ENCODE measurements around the gene UNC93B1. TPM values are rescaled to one million over a fixed set of nuclear protein-coding genes. Genes with fewer than 3 reads are reported as not detected.

The UNC93B1 gene
- total RNA-seq, 1 experiment from 2014 or later = 23.3 TPM

GRCh38 chr11:68048681-68049508 is 45.0 kb upstream of the UNC93B1 start:
- Histone ChIP-seq H3K27ac (ENCODE audit: insufficient read length, low read depth, low read length) (no peak overlapping the region), H3K27me3 (ENCODE audit: insufficient read depth, low read length) (no peaks in the 10 kb centered on the region), H3K4me2 (ENCODE audit: insufficient read depth, insufficient read length, low read length) (no peak overlapping the region), H3K79me1 (ENCODE audit: insufficient read depth, low read depth, low read length, poor library complexity, severe bottlenecking) (no peaks in the 10 kb centered on the region), H3K9ac (ENCODE audit: extremely low read depth, insufficient read length, low read length) (no peak overlapping the region), H4K20me1 (ENCODE audit: control insufficient read depth, insufficient read depth, insufficient read length) (peaks cover 2% of the 10 kb centered on the region), H2BK15ac (ENCODE audit: low read depth, low read length) (no peak overlapping the region), H2BK5ac (ENCODE audit: insufficient read length, low read length) (no peak overlapping the region), H3K23ac (ENCODE audit: insufficient read length, low read depth, low read length) (no peak overlapping the region), H3K4ac (ENCODE audit: low read depth, low read length) (no peak overlapping the region), H3K23me2 (ENCODE audit: insufficient read length, low read depth, low read length, poor library complexity, severe bottlenecking) (no peaks in the 10 kb centered on the region), H2BK120ac (ENCODE audit: low read depth, low read length, poor library complexity, severe bottlenecking) (no peak overlapping the region), H3K9me3 (ENCODE audit: control insufficient read depth, low read depth, low read length) (no peaks in the 10 kb centered on the region), H3K14ac (ENCODE audit: insufficient read depth, low read length) (no peak overlapping the region), H4K5ac (ENCODE audit: insufficient read length, low read depth, low read length) (no peak overlapping the region), H3K79me2 (ENCODE audit: insufficient read depth, low read length) (no peaks in the 10 kb centered on the region), H2BK12ac (ENCODE audit: insufficient read length, low read depth, low read length) (no peak overlapping the region), H2AK5ac (ENCODE audit: insufficient read length, low read length) (no peak overlapping the region), H3K56ac (ENCODE audit: insufficient read length, low read depth, low read length) (no peak overlapping the region), H2BK20ac (ENCODE audit: low read depth, low read length, poor library complexity, severe bottlenecking) (no peak overlapping the region), H2AFZ (ENCODE audit: low read length) (no peak overlapping the region), H3K4me1 (ENCODE audit: insufficient read depth, low read length) (no peaks in the 10 kb centered on the region), H3K18ac (ENCODE audit: insufficient read length, low read depth, low read length) (no peak overlapping the region), H3T11ph (ENCODE audit: low read length) (no peak overlapping the region), H4K8ac (replicated peaks; ENCODE audit: insufficient read length, low read depth, low read length) (no peak overlapping the region), H4K91ac (ENCODE audit: insufficient read length, low read depth, low read length) (no peak overlapping the region)
- peak; percentile 30 for DNase-seq
- peaks cover 3 to 23% (median 4%) of the 10 kb centered on the region in 3 experiments; a peak in 5 of 7 replicates for H3K36me3 Mint-ChIP-seq (ENCODE audit: insufficient read depth in 1 of 3, low read depth in 3 of 3)
- H3K27ac Mint-ChIP-seq = no peak overlapping the region
- no peak overlapping the region for H3K4me3 Mint-ChIP-seq
- no peak for TF ChIP-seq CTCF (conservative IDR thresholded peaks at IDR 0.05)
- H3K9me3 Mint-ChIP-seq = no peaks in the 10 kb centered on the region
- no peaks in the 10 kb centered on the region; the same call in 1 of the 2 replicates for H3K27me3 Mint-ChIP-seq (ENCODE audit: low read depth)
- WGBS (ENCODE audit: extremely low coverage, insufficient read length, low lambda C conversion rate) = no CpG with 5 or more reads among the region's 35 CpGs
- peaks cover 6 to 11% of the 10 kb centered on the region in 2 experiments for H3K4me1 Mint-ChIP-seq

All from H9 (cell line).